Neuron (in vitro differentiated cells): ENCODE data around the gene IL10RA.

Source experiments
- H2AFZ ChIP-seq: one replicate; pipeline ENCODE4 v1.6.1; 2013; ENCODE audit warnings: low read depth, mild to moderate bottlenecking, inconsistent platforms, low read length, moderate library complexity
- H3K27me3 ChIP-seq: one replicate; pipeline ENCODE4 v1.6.1; 2013; ENCODE audit warnings: low read length; ENCODE audit not compliant: insufficient read depth
- H3K36me3 ChIP-seq: one replicate; pipeline ENCODE4 v1.6.1; 2013; ENCODE audit warnings: low read length; ENCODE audit not compliant: insufficient read depth
- H3K4me1 ChIP-seq: one replicate; pipeline ENCODE4 v1.6.1; 2013; ENCODE audit warnings: low read length; ENCODE audit not compliant: insufficient read depth
- H3K4me3 ChIP-seq: 2 replicates; pipeline ENCODE4 v1.5.1; 2013; ENCODE audit warnings: mild to moderate bottlenecking, low read length, moderate library complexity
- H3K9me3 ChIP-seq: one replicate; pipeline ENCODE4 v1.6.1; 2013; ENCODE audit warnings: low read length

Gene IL10RA

DNA sequence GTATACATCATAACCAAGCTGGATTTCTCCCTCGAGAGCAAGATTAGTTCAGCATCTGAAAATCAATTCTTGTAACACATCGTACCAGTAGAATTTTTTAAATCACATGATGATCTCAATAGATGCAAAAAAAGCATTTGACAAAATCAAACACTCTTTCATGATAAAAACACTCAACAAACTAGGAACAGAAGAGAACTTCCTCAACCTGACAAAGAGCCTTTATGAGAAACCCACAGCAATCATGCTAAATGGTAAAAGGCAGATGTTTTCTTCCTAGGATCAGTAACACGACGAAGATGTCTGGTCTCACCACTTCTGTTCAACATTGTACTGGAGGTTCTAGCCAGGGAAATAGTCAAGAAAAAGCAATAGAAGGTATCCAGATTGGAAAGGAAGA, 56.6 kb downstream of the IL10RA start:
- Histone ChIP-seq H3K9me3 (no peaks in the 10 kb centered on the region), H3K4me3 (no peak overlapping the region), H2AFZ (no peak overlapping the region), H3K27me3 (peaks cover 9% of the 10 kb centered on the region), H3K4me1 (no peaks in the 10 kb centered on the region), H3K36me3 (no peaks in the 10 kb centered on the region)

GRCh38 chr11:118045191-118045590, 59.0 kb downstream of the IL10RA start:
- no peak overlapping the region for H2AFZ ChIP-seq
- H3K4me1 ChIP-seq = no peaks in the 10 kb centered on the region

DNA sequence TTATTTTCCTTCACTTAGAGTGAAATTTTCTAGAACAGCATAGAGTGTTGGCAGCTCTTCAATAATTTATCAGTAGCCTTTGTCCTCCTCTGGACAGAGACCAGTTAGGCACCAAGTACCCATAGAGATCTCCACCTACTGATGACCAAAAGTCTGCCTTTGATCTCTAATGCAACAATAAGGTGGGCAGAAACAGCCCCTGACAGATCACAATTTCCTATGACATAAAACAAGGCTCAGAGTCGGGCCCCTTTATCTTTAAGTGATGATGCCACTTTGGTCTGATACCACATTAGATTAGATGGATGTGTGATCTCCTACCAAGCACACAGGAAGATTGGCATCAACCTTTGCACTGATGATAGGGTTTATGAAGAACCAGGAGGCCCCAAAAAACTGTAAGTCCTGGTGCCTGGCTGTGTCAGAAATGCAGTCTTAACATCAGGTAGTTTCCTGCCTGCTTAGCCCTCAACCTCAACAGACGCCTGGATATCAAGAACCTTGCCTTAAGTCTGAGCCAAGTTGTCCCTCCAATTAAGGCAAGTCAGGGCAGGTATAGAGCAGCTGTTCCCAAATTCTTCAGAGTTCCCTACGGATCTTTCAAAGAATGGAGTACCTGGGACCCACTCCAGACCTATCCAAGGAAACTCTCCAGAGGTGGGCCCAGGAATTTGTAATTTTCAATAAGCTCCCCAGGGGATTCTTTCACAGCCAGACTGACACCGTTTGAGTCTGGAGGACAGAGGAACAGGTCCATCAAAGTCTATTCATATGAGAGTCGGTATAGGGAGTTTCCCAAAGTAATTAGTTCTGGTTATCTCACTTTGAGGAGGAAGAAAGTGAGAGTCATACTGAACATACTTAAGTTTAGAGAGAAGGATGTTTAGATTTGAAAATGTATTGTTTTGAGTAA, 60.1 kb downstream of the IL10RA start:
- Histone ChIP-seq H3K4me1 (no peaks in the 10 kb centered on the region), H3K36me3 (no peaks in the 10 kb centered on the region), H3K27me3 (peaks cover 10% of the 10 kb centered on the region), H2AFZ (no peak overlapping the region), H3K4me3 (no peak overlapping the region), H3K9me3 (no peaks in the 10 kb centered on the region)

More at GRCh38 chr11:118045191-118045590, 59.0 kb downstream of the IL10RA start:
- no peaks in the 10 kb centered on the region for H3K9me3 ChIP-seq
- peaks cover 10% of the 10 kb centered on the region for H3K27me3 ChIP-seq
- H3K36me3 ChIP-seq = no peaks in the 10 kb centered on the region
- no peak overlapping the region for H3K4me3 ChIP-seq

DNA sequence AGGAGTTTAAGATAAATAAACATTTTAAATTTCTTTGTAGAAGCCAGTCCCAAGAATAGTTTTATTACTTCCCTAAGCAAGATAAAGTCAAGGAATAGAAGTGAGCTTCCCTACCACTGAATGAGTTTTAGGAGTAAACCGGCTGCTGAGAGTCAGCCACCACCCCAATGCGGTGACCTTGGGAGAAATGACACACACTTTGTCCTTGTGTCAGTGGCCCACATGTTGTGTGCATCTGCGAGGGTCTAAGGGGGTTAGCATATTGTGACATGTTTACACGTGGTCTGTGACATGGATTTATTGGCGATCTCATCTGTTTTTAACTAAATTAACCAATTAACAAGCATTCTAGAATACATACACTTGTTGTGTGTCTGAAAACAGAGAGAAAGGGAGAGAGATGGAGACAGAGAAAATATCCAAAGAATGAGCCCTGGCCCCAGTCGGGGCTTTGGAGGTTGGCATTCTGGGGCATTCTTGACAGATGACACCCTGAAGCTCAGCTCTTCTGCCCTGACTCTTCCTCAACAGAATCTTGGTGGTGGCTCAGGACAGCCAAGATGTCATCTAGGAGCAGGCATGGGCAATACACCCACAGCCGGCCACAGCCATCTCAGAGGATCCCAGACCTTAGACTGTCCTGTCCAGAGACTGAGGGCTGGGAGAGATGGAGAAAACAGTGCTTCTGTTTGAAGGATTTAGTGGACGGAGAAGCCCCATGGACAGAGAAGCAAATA, 60.9 kb downstream of the IL10RA start:
- Histone ChIP-seq H3K36me3 (no peaks in the 10 kb centered on the region), H3K4me3 (no peak overlapping the region), H2AFZ (no peak overlapping the region), H3K9me3 (no peaks in the 10 kb centered on the region), H3K4me1 (no peaks in the 10 kb centered on the region), H3K27me3 (peaks cover 10% of the 10 kb centered on the region)

DNA sequence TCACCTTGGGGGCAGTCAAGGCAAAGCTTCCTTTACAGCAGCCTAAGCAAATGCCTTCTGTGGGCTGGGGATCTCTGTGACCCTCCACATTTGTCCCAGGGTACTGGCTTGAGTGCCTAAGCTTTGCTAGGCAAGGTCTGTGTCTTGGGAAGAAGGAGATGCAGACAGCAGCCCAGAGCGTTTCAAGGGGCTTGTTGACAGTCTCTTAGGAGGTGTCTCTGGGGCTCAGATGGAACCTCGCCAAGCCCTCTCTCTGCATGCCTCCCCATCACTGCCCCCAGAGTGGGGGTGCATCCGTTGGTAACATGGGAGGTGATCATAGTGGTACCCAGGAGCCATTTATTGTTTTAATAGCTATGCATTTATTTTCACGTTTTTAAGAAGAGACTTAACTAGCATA, 61.6 kb downstream of the IL10RA start:
- no peak overlapping the region for H2AFZ ChIP-seq

DNA sequence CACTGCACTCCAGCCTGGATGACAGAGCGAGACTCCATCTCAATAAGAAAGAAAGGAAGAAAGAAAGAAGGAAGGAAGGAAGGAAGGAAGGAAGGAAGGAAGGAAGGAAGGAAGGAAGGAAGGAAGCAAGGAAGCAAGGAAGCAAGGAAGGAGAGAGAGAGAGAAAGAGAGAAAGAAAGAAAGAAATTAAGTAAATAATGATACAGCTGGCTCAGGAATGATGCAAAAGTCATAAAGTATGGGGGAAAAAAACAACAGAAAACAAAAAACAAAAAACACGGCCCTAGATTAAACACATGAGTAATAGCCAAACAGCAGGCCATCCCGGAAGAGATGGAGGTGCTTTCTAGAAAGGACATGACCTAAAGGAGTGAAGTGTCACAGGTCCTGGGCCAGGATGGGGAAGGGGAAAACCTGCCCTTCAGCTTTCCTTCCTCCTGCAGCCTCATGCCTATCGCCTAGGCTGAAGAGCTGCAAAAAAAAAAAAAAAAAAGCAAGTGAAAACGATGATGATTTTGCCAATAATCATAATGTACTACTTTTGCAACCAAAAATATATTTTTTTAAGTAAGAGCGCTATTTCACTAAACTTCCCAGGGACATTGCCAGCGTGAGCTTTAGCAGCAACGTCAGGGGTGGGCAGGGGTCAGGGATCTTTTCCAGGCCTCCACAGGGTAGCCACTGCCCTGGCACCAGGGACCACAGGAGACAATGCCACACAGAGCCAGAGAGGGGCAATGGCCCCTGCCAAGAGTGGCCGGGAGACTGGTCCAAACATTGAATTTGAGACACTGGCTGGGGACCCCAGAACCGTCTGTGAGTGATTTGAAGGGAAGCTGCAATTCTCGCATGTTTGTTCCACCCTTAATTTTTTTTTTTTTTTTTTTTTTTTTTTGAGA, 62.5 kb downstream of the IL10RA start:
- Histone ChIP-seq H3K27me3 (peaks cover 10% of the 10 kb centered on the region), H3K9me3 (no peaks in the 10 kb centered on the region), H2AFZ (no peak overlapping the region), H3K36me3 (no peaks in the 10 kb centered on the region), H3K4me1 (no peaks in the 10 kb centered on the region), H3K4me3 (no peak overlapping the region)

More for the DNA sequence above, 61.6 kb downstream of the IL10RA start:
- Histone ChIP-seq H3K4me1 (no peaks in the 10 kb centered on the region), H3K36me3 (no peaks in the 10 kb centered on the region), H3K9me3 (no peaks in the 10 kb centered on the region), H3K27me3 (peaks cover 10% of the 10 kb centered on the region), H3K4me3 (no peak overlapping the region)

DNA sequence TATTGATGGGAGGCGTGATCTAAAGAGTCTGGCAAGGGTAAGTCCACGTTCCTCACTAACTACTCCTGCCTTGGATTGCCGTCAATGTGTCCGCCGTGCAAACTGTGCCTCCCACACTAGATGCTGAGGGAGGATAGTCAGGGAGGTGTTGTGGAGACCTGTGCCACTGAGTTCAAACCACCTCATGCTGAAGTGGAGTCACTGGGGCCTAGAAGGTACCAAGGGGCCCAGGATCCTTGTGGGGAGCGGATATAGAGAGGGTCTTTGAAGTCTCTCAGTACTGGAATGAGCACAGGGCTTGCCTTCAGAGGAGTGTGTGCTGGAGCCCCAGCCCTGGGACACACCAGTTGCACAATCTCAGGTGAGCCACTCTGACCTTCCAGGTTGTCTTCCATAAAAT, 63.6 kb downstream of the IL10RA start:
- no peak overlapping the region for H2AFZ ChIP-seq
- peaks cover 10% of the 10 kb centered on the region for H3K27me3 ChIP-seq
- H3K36me3 ChIP-seq = no peaks in the 10 kb centered on the region
- H3K4me3 ChIP-seq = no peak overlapping the region
- no peaks in the 10 kb centered on the region for H3K4me1 ChIP-seq
- H3K9me3 ChIP-seq = no peaks in the 10 kb centered on the region

DNA sequence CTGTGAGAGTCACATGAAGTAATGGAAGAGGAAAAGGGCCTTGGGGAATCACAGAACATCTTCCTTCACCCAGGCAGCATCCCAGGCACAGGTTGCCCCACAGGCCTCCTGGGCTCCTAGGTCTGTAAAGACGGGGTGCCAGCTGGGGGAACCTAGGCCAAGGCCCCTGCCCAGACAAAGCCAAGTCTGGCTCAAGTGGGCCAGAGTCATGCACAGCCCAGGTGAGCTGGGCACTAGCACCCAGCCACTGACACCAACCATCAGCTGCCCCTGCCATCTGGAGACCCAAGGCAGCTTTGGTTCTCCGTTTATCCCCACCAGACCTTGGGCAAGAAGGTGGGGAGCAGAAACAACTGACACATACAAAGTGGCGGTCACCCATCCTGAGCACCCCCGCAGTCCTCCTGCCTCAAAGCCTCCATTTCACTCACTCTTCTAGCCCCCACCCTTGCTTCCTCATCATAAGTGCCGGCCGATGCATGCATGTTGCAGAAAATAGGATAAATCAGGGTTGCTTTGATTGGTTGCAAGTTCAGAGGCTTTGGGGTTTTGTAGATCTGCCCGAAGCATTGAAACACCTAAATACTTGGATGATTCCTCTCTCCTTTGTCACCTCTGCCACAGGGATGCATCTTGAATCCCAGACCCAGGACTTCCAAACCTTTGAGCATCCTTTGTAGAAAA, 64.2 kb downstream of the IL10RA start:
- Histone ChIP-seq H3K36me3 (no peaks in the 10 kb centered on the region), H3K4me1 (no peaks in the 10 kb centered on the region), H3K4me3 (no peak overlapping the region), H3K9me3 (no peaks in the 10 kb centered on the region), H2AFZ (no peak overlapping the region), H3K27me3 (peaks cover 10% of the 10 kb centered on the region)
